ENCODE measurements around the gene STEAP3.

DNA sequence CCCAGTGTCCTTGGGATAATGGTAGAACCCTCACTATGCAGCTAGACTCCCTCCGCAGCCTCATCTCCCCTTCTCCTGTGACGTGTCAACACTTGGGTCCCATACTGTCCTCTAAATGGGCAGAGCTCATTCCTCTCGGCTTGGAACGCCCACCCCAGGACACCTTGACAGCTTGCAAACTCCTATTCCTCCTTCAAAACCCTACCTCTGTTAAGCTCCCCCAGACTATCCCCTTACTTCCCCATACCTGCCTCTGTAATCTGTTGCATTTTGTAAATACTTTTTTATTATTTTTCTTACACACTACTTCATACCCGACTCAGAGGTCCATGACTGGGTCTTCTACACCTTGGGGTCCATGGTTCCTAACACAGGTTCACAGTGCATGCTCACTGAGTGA lies 28.0 kb downstream of the STEAP3 start:
- TF ChIP-seq, protein P1, sequence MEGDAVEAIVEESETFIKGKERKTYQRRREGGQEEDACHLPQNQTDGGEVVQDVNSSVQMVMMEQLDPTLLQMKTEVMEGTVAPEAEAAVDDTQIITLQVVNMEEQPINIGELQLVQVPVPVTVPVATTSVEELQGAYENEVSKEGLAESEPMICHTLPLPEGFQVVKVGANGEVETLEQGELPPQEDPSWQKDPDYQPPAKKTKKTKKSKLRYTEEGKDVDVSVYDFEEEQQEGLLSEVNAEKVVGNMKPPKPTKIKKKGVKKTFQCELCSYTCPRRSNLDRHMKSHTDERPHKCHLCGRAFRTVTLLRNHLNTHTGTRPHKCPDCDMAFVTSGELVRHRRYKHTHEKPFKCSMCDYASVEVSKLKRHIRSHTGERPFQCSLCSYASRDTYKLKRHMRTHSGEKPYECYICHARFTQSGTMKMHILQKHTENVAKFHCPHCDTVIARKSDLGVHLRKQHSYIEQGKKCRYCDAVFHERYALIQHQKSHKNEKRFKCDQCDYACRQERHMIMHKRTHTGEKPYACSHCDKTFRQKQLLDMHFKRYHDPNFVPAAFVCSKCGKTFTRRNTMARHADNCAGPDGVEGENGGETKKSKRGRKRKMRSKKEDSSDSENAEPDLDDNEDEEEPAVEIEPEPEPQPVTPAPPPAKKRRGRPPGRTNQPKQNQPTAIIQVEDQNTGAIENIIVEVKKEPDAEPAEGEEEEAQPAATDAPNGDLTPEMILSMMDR (conservative IDR thresholded peaks at IDR 0.05; ENCODE audit: low read depth, low read length), result no peak
- TF ChIP-seq EZH2 (IDR thresholded peaks at IDR 0.05; ENCODE audit: low read length, unreplicated experiment) (no peak), EZH2phosphoT487 (IDR thresholded peaks at IDR 0.05; ENCODE audit: borderline replicate concordance, low read length) (no peak)

All from PC-3 (cell line).